AG20443 (cell line): ENCODE data around the gene L1CAM.
A peak's percentile ranks its signal among the peaks of the same experiment; 100 is the strongest.

Experiments used
- DNase-seq: peaks from one replicate; pipeline ENCODE4 v3.0.0; 2012; ENCODE audit warnings: low spot score, mixed read lengths

Gene L1CAM

GRCh38 chrX:153875391-153876111 lies 10.4 kb downstream of the L1CAM start:
- DNase-seq = peak; percentile 77

GRCh38 chrX:153874366-153875125 lies 11.4 kb downstream of the L1CAM start:
- no peak for DNase-seq

DNA sequence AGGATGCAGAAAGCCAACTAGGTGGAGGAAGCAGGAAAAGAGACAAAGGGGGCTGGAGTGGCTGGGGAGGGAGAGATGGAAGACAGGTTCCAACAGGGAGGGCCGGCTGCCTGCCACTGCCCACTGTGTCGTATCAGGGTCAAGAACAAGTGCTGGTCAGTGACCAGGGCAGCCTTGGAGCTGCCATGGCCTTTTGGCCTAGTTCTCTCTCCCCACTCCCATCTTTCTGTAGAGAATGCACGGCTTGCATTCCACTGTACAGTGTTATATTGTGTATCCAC lies 11.9 kb downstream of the L1CAM start:
- DNase-seq = no peak

DNA sequence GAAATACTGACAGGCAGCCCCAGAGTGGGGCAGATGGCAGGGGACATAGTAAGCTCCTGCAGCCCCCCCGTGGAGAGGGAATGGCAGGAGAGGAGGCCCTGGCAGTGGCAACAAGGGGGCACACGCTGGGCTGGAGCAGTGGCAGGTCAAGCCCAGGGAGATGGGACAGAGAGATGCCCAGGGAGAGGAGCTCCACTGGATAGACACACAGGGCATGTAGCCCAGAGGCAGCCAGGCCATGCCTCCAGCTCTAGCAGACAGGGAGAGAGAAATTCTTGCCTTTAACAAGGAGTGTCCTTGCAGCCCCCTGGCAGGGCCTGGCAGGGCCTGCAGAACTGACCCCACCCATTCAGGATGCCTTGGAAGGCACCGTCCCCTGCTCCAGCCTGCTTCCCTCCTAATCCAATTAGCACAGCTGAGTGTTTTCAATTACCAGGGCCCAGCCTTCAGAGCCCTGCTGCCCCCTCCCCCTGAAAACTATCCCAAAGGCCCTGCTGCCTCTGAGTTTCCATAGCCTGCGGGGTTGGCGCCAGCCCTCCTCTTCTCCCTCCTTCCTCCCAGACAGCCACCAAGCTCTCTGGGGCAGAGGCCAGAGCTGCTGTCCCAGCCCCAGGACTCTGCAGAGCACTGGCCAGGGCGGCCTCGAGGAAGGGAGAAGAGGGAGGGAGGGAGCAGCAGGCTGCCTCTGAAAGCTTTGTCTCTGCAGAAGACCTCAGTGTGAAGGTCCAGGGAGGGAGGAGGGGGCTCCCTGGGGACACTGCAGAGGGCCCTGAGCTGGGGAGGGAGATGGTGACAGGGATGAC lies 12.5 kb downstream of the L1CAM start:
- no peak for DNase-seq

- no peak for DNase-seq
Measured at GRCh38 chrX:153871946-153872878, 13.8 kb downstream of the L1CAM start.

DNA sequence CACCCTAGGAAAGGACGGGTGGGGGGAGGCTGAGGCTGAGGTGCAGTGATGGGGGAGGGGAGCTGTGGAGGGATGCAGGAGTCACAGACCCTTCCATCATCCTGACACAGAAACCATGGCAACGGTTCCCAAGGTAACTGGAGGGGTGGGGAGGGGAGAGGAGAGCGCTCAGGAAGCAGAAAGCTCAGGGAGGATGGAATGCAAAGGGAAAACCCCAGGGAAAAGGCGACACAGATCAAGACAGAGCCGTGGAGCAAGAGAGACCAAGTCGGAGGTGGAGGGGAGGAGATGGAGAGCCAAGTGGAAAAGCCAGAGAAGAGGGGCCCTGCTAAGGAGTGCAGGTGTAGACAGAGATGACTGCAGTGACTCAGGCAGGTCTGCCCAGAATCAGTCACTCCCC lies 14.5 kb downstream of the L1CAM start:
- no peak for DNase-seq

DNA sequence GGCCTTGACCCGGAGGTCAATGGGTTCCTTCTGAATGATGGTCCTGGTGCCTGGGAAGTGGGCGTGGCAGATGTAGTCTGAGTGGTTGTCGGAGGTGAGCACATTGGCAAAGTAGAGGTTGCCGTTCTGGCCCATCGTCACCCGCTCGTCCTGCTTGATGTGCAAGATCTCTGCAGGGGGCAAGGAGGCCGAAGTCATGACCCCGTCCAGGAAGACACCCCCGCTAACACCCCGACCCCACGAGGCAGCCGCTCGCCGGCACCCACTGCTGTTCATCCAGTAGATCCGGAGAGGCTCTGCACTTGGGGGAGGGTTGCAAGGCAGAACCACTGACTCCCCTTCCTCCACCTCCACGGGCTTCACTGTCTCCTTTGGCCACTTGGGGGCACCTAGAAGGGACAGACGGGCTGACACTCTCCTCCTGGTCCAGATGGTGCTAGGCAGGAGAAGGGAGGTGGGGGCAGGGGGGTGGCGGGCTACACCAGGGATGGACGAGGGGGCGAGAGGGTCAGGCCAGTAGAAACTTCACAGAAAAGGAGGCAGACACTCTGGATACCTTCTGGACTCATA lies 15.1 kb downstream of the L1CAM start:
- no peak for DNase-seq

DNA sequence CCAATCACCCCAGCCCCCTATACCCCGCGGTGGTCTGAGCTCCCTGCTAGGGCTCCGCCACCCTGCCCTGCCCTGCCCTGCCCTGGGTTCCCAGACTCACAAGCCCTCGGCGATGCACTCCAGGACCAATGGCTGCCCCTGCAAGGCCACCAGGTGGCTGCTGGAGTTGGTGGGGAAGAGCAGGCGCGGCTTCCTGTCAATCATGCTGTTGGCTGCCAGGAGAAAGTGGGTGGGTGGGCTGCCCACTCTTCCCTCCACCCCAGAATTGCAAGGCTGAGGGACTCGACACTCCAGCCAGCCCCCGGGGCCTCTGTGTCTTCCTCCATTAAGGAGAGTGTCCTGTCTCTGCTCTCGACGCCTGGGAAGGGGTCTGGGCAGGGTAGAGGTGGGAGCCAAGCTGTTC lies 15.7 kb downstream of the L1CAM start:
- DNase-seq = no peak

DNA sequence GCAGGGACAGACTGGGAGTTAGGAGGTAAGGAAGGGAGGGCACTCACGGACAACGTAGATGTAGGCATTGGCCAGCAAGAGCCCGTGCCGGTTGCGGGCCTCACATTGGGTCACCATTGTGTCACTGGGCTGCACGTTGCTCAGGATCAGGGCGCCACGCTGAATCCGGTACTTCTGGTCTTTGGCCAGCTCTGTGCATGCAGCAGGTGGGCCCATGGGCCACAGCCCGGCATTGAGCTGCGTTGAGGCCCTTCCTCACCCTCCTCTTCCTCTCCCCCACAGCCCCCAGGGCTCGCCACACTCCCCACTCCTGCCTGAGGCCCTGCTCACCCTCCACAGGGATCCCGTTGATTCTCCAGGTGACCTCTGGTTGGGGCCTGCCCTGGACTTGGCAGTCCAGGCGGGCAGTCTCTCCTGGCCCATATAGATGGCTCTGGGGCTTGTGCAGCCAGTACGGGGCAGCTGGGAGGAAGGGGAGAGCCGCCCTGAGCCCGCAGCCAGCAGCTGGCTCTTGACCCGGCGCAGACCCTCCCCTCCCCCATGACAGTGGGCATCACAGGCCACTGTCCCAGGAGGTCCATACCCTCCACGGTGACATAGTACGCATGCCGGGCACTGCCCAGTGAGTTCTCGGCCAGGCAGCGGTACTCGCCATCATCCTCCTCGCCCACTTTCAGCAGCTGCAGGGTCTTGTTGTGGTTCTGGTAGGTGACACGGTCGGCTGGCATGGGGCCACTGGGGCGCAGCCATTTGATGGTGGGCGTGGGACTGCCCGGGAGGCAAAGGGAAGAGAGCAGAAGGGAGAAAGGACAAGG lies 16.3 kb downstream of the L1CAM start:
- DNase-seq = no peak

DNA sequence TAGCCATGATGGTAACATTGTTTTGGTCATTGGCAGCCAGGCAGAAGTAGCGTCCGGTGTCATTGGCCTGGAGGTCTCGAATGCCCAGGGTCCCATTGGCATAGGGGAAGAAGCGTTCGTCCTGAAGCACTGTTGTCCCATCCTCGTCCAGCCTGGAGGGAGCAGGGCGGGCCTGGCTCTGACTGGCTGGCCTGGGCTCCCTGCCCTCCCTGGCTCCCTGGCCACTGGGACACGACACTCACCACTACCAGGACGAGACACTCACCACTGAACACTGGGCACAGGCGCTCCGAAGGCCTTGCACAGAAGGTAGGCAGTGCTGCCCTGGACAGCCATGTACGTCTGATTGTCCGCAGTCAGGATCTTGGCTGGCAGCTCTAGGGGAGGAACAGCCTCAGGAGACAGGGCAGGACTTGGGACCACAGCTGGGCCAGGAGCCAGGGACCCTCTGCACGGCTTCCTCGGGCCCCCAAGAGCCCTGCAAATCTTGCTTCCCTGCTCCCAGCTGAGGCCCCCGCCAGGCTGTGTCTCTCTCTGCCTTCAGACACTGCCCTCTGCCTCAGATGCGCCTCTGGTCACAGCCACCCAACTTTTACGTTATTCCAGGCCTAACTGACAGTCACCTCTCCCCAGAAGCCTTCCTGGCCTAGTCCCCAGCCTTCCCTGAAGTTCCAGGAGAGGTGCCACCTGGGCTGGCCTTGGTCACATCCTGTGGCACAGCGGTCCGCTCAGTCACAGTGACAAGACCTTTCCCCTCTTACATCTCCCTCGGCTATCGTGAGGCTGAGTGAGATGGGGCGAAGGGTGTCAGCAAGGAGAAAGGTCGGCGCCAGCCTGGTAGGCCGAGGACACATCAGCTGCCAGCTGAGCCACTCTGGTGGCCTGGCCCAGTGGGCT lies 17.1 kb downstream of the L1CAM start:
- DNase-seq = no peak

DNA sequence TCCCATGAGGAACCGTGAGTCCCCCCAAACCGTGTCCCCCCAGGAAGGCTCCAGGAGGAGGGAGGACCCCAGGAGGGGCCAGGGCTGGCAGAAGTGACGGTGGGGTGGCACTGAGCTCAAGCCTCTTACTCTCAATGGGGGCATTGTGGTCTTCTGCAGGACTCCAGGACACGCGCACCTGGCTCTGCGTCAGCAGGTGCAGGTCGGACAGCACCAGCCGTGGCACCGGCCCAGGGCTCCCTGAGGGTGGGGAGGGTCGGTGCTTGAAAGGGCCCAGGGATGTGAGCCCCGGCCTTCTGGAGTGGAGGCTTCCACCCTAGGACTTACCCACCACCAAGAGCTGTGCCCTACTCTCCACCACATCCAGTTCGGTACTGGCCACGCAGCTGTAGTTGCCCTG lies 18.3 kb downstream of the L1CAM start:
- no peak for DNase-seq

GRCh38 chrX:153867139-153867538 lies 18.8 kb downstream of the L1CAM start:
- DNase-seq = no peak

DNA sequence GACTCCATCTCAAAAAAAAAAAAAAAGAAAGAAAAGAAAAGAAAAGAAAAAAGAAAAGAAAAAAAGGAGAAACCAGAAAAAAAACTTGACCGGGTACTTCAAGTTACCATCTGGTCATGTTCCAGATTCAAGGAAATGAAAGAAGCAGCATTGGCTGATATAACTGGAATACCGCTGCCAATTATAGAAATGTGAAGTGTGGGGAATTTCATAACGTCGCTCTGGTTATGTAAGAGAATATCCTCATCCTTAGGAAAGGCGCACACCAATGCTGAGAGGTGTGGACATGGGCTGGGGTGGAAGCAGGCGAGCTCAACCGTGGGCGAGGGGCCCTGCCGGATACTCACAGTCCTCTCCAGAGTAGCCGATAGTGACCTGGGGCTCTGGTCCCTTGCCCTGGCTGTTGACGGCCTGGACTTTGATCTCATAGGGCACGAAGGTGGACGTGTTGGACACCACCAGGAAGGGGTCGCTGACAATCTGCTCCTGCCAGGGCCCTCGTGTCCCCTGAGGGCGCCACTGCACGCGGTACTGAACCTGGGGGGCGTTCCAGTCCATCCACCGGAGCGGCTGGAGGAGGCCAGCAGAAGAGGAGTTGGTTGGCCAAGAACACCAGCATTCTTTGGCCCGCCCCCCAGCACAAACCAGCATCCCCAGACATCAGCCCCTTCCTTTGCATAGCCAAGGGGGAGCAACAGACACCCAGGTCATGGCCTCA lies 19.5 kb downstream of the L1CAM start:
- DNase-seq = no peak

DNA sequence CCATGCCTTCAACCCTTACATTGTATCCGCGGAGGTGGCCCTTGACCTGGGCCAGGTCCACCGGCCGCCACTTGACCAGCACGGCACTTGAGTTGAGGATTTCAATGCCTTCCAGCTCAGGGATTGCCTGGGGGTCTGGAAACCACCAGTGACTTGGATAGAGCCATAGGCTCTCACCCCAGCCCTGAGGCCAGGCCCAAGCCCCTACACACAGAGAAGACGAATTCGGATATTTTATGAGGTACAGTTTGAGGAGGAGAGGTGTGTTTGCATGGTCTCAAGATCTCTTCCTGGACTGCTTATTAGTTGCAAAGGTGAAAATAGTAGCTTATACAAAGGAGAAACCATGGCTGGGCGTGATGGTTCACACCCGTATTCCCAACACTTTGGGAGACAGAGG lies 20.3 kb downstream of the L1CAM start:
- DNase-seq = no peak

GRCh38 chrX:153865321-153865580 lies 20.7 kb downstream of the L1CAM start:
- DNase-seq = no peak

DNA sequence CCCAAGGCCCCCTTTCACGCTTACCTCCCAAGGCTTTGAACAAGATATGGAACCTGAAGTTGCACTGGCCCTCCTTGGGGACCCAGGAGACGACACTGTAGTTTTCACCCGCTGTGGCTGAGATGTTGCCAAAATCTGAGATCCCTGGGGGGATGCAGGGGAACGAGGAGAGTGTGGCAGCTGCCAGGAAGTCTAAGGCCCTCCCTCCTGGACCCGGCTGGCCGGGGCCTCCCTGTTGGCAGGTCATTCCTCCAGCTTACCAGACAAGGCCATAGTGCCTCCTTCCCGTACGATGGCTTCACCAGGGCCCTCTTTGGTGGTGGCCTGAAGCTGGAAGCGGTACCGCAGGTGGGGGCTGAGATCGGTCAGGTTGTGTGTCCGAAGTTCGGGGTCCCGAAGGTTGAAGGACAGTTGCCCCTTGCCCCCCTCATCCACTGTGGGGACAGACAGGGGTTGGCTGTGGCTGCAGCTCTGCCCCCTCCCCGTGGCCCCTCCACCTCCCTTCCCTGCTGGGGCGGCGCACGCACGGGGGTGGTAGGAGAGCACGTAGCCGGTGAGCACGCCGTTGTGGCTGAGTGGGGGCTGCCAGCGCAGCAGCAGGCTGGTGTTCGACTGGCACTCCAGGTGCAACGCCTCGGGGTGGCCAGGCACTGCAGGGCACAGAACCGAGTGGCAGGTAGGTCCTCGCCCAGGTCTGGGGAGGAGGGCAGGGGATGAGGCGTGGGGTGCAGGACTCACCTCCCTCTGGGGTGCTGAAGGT lies 21.2 kb downstream of the L1CAM start:
- no peak for DNase-seq

GRCh38 chrX:153864101-153864500 lies 21.9 kb downstream of the L1CAM start:
- DNase-seq = no peak

GRCh38 chrX:153863251-153863991 lies 22.6 kb downstream of the L1CAM start:
- no peak for DNase-seq
